Stimulated activated CD4-positive, alpha-beta T cell treated with anti-CD3 and anti-CD28 coated beads, Interleukin-1b, Interleukin-23, amount 100 ng/mL, for 1 hour (primary cell): ENCODE data around the gene NOC2L.
A peak's percentile ranks its signal among the peaks of the same experiment; 100 is the strongest.

ENCODE experiments used
- DNase-seq, 2 donors: peaks; one replicate each; pipeline ENCODE4 v3.0.0-alpha.2; 2020; ENCODE audit warnings: low read depth in 2 of 2

Gene NOC2L

GRCh38 chr1:929712-930632, 29.1 kb downstream of the NOC2L start:
- no peak for DNase-seq

GRCh38 chr1:928825-929661, 30.0 kb downstream of the NOC2L start:
- no peak for DNase-seq

- DNase-seq: no peak
Observed at GRCh38 chr1:927748-928147, 31.3 kb downstream of the NOC2L start.

GRCh38 chr1:927234-927633, 31.8 kb downstream of the NOC2L start:
- DNase-seq: no peak

GRCh38 chr1:925561-926421, 33.3 kb downstream of the NOC2L start:
- no peak for DNase-seq

GRCh38 chr1:924656-925560, 34.1 kb downstream of the NOC2L start:
- DNase-seq: no peak

- DNase-seq: no peak
Observed at GRCh38 chr1:923991-924655, 34.9 kb downstream of the NOC2L start.

GRCh38 chr1:923131-923990, 35.7 kb downstream of the NOC2L start, which contains the start of gene SAMD11:
Gene SAMD11, plus strand, starts transcription at chr1:923923. Its CDS starts 509 bp downstream, at chr1:924432.
- DNase-seq: peak; percentile 29 to 33

- DNase-seq: no peak
Observed at GRCh38 chr1:921011-921837, 37.8 kb downstream of the NOC2L start.

- no peak for DNase-seq
Observed at GRCh38 chr1:920521-920920, 38.5 kb downstream of the NOC2L start.

- DNase-seq: no peak
Observed at GRCh38 chr1:920010-920409, 39.0 kb downstream of the NOC2L start.

GRCh38 chr1:919271-919872, 39.7 kb downstream of the NOC2L start:
- DNase-seq: no peak

GRCh38 chr1:918843-919242, 40.2 kb downstream of the NOC2L start:
- DNase-seq: no peak

- DNase-seq: no peak
Observed at GRCh38 chr1:918353-918752, 40.7 kb downstream of the NOC2L start.

GRCh38 chr1:917466-918091, 41.5 kb downstream of the NOC2L start:
- DNase-seq: no peak

GRCh38 chr1:917076-917459, 42.0 kb downstream of the NOC2L start:
- no peak for DNase-seq
